ENCODE results near the gene SERPINA3. TPM values are rescaled to one million over a fixed set of nuclear protein-coding genes. Genes with fewer than 3 reads are reported as not detected.

SERPINA3 gene
- 100 to 1,000 TPM in 3 of 4 donors, 10 to 100 TPM in 1; 56.4 to 390 (median 216) TPM for total RNA-seq
- polyA plus RNA-seq, result 114 TPM
- long read RNA-seq, donor 1, transcript SERPINA3-201 (5 exons, 1,589 nt), result major isoform, 90 of 117 reads
- long read RNA-seq, donor 1, transcript SERPINA3-202 (5 exons, 1,581 nt), result minor isoform, 16 of 117 reads
- long read RNA-seq, donor 1, transcript SERPINA3-204 (3 exons, 2,420 nt), result minor isoform, 6 of 117 reads
- long read RNA-seq, donor 1, partial matches to known transcripts, result 2 of 117 reads
- long read RNA-seq, donor 1, other reads (novel, unspliced or antisense), result 2 of 117 reads
- long read RNA-seq, donor 2, transcript SERPINA3-202 (5 exons, 1,581 nt), result minor isoform, 12 of 53 reads
- long read RNA-seq, donor 2, transcript SERPINA3-201 (5 exons, 1,589 nt), result major isoform, 28 of 53 reads
- long read RNA-seq, donor 2, partial matches to known transcripts, result 12 of 53 reads
- long read RNA-seq, donor 2, other reads (novel, unspliced or antisense), result 0 of 53 reads
- long read RNA-seq, donor 3, transcript SERPINA3-201 (5 exons, 1,589 nt), result major isoform, 323 of 445 reads
- long read RNA-seq, donor 3, transcript SERPINA3-202 (5 exons, 1,581 nt), result minor isoform, 103 of 445 reads
- long read RNA-seq, donor 3, partial matches to known transcripts, result 4 of 445 reads
- long read RNA-seq, donor 3, other reads (novel, unspliced or antisense), result 7 of 445 reads
- long read RNA-seq, donor 4, transcript SERPINA3-201 (5 exons, 1,589 nt), result major isoform, 14 of 19 reads
- long read RNA-seq, donor 4, partial matches to known transcripts, result 3 of 19 reads
- long read RNA-seq, donor 4, other reads (novel, unspliced or antisense), result 0 of 19 reads

GRCh38 chr14:94612174-94612573 lies at the start of gene SERPINA3:
SERPINA3 (plus strand) TSS chr14:94612391; CDS start chr14:94614442, 2,051 bp downstream.
- peak within 1 kb of the TSS; percentile 30 for H3K4me3 ChIP-seq (ENCODE audit: low read length)
- no peaks in the 10 kb centered on the region for H3K9me3 ChIP-seq (ENCODE audit: control insufficient read depth, low read length)
- 39% methylated on average over 4 of the region's 4 CpGs for WGBS
- peak within 1 kb of the TSS; percentile 62 for H3K27ac ChIP-seq (ENCODE audit: low read length)
- H3K27me3 ChIP-seq (ENCODE audit: control insufficient read depth, insufficient read depth), result no peaks in the 10 kb centered on the region
- ATAC-seq (peak; percentile 71 to 74), DNase-seq (no peak)
- intact Hi-C loops (cut with DNase I), result no loop called here
- H3K4me1 ChIP-seq (ENCODE audit: control insufficient read depth, insufficient read depth, low read length), result no peaks in the 10 kb centered on the region

- intact Hi-C loops (cut with DNase I), result no loop called here
- ATAC-seq (no peak), DNase-seq (no peak)
- 88% methylated on average over 16 of the region's 16 CpGs for WGBS
- Histone ChIP-seq H3K27ac (ENCODE audit: low read length) (no peak overlapping the region), H3K27me3 (ENCODE audit: control insufficient read depth, insufficient read depth) (no peaks in the 10 kb centered on the region), H3K4me1 (ENCODE audit: control insufficient read depth, insufficient read depth, low read length) (no peaks in the 10 kb centered on the region), H3K4me3 (ENCODE audit: low read length) (no peak overlapping the region), H3K9me3 (ENCODE audit: control insufficient read depth, low read length) (no peaks in the 10 kb centered on the region)
These were observed 49.0 kb upstream of the SERPINA3 start for GRCh38 chr14:94562941-94563883.

GRCh38 chr14:94564381-94564780 lies 47.8 kb upstream of the SERPINA3 start:
- Histone ChIP-seq H3K9me3 (ENCODE audit: control insufficient read depth, low read length) (no peaks in the 10 kb centered on the region), H3K27ac (ENCODE audit: low read length) (no peak overlapping the region), H3K4me3 (ENCODE audit: low read length) (no peak overlapping the region), H3K4me1 (ENCODE audit: control insufficient read depth, insufficient read depth, low read length) (no peaks in the 10 kb centered on the region), H3K27me3 (ENCODE audit: control insufficient read depth, insufficient read depth) (no peaks in the 10 kb centered on the region)
- ATAC-seq, result no peak
- no peak for DNase-seq
- intact Hi-C loops (cut with DNase I), result no loop called here

GRCh38 chr14:94568186-94568585 lies 44.0 kb upstream of the SERPINA3 start:
- no peaks in the 10 kb centered on the region for H3K27me3 ChIP-seq (ENCODE audit: control insufficient read depth, insufficient read depth)
- DNase-seq (no peak), ATAC-seq (no peak)
- no peaks in the 10 kb centered on the region for H3K9me3 ChIP-seq (ENCODE audit: control insufficient read depth, low read length)
- H3K4me3 ChIP-seq (ENCODE audit: low read length), result no peak overlapping the region
- peaks cover 6% of the 10 kb centered on the region for H3K4me1 ChIP-seq (ENCODE audit: control insufficient read depth, insufficient read depth, low read length)
- no peak overlapping the region for H3K27ac ChIP-seq (ENCODE audit: low read length)
- WGBS, result 83% methylated on average over 9 of the region's 9 CpGs
- intact Hi-C loops (cut with DNase I), result no loop called here

- H3K27ac ChIP-seq (ENCODE audit: low read length), result no peak overlapping the region
- DNase-seq (no peak), ATAC-seq (no peak)
- H3K4me1 ChIP-seq (ENCODE audit: control insufficient read depth, insufficient read depth, low read length), result peaks cover 6% of the 10 kb centered on the region
- intact Hi-C loops (cut with DNase I), result no loop called here
- H3K27me3 ChIP-seq (ENCODE audit: control insufficient read depth, insufficient read depth), result no peaks in the 10 kb centered on the region
- H3K4me3 ChIP-seq (ENCODE audit: low read length), result no peak overlapping the region
- WGBS, result 87% methylated on average over 20 of the region's 20 CpGs
- H3K9me3 ChIP-seq (ENCODE audit: control insufficient read depth, low read length), result no peaks in the 10 kb centered on the region
These were observed 42.7 kb upstream of the SERPINA3 start for GRCh38 chr14:94569381-94570001.

GRCh38 chr14:94570002-94570400 lies 42.2 kb upstream of the SERPINA3 start:
- no peak for ATAC-seq
- intact Hi-C loops (cut with DNase I), result no loop called here

GRCh38 chr14:94570440-94570839 lies 41.8 kb upstream of the SERPINA3 start:
- Histone ChIP-seq H3K9me3 (ENCODE audit: control insufficient read depth, low read length) (no peaks in the 10 kb centered on the region), H3K4me3 (ENCODE audit: low read length) (no peak overlapping the region), H3K4me1 (ENCODE audit: control insufficient read depth, insufficient read depth, low read length) (peaks cover 6% of the 10 kb centered on the region), H3K27ac (ENCODE audit: low read length) (no peak overlapping the region), H3K27me3 (ENCODE audit: control insufficient read depth, insufficient read depth) (no peaks in the 10 kb centered on the region)
- DNase-seq (no peak), ATAC-seq (no peak)
- WGBS, result 70% methylated on average over 9 of the region's 9 CpGs
- intact Hi-C loops (cut with DNase I), result no loop called here

More at GRCh38 chr14:94570002-94570400, 42.2 kb upstream of the SERPINA3 start:
- DNase-seq, result no peak
- Histone ChIP-seq H3K27ac (ENCODE audit: low read length) (no peak overlapping the region), H3K27me3 (ENCODE audit: control insufficient read depth, insufficient read depth) (no peaks in the 10 kb centered on the region), H3K4me1 (ENCODE audit: control insufficient read depth, insufficient read depth, low read length) (peaks cover 6% of the 10 kb centered on the region), H3K9me3 (ENCODE audit: control insufficient read depth, low read length) (no peaks in the 10 kb centered on the region), H3K4me3 (ENCODE audit: low read length) (no peak overlapping the region)
- 87% methylated on average over 6 of the region's 6 CpGs for WGBS

GRCh38 chr14:94571395-94571794 lies 40.8 kb upstream of the SERPINA3 start:
- peaks cover 6% of the 10 kb centered on the region for H3K4me1 ChIP-seq (ENCODE audit: control insufficient read depth, insufficient read depth, low read length)
- no peaks in the 10 kb centered on the region for H3K9me3 ChIP-seq (ENCODE audit: control insufficient read depth, low read length)
- WGBS, result 43% methylated on average over 7 of the region's 7 CpGs
- ATAC-seq, result peak; percentile 62
- DNase-seq, result peak; percentile 52 to 78 (median 65)
- no peak overlapping the region for H3K4me3 ChIP-seq (ENCODE audit: low read length)
- no peaks in the 10 kb centered on the region for H3K27me3 ChIP-seq (ENCODE audit: control insufficient read depth, insufficient read depth)
- peak overlapping the region; percentile 54 for H3K27ac ChIP-seq (ENCODE audit: low read length)
- intact Hi-C loops (cut with DNase I), result no loop called here

- 76% methylated on average over 6 of the region's 6 CpGs for WGBS
- no peaks in the 10 kb centered on the region for H3K27me3 ChIP-seq (ENCODE audit: control insufficient read depth, insufficient read depth)
- no peak overlapping the region for H3K4me3 ChIP-seq (ENCODE audit: low read length)
- DNase-seq, result peak in 1 of 3 donors; percentile 31
- intact Hi-C loops (cut with DNase I), result no loop called here
- H3K9me3 ChIP-seq (ENCODE audit: control insufficient read depth, low read length), result no peaks in the 10 kb centered on the region
- peak overlapping the region; percentile 53 for H3K27ac ChIP-seq (ENCODE audit: low read length)
- H3K4me1 ChIP-seq (ENCODE audit: control insufficient read depth, insufficient read depth, low read length), result peaks cover 6% of the 10 kb centered on the region
- ATAC-seq, result peak; percentile 16 to 56
These were observed 40.2 kb upstream of the SERPINA3 start for GRCh38 chr14:94571950-94572349.

- H3K4me1 ChIP-seq (ENCODE audit: control insufficient read depth, insufficient read depth, low read length), result peaks cover 6% of the 10 kb centered on the region
- DNase-seq (no peak), ATAC-seq (no peak)
- no peaks in the 10 kb centered on the region for H3K9me3 ChIP-seq (ENCODE audit: control insufficient read depth, low read length)
- H3K4me3 ChIP-seq (ENCODE audit: low read length), result no peak overlapping the region
- intact Hi-C loops (cut with DNase I), result no loop called here
- 71% methylated on average over 7 of the region's 7 CpGs for WGBS
- H3K27me3 ChIP-seq (ENCODE audit: control insufficient read depth, insufficient read depth), result no peaks in the 10 kb centered on the region
- H3K27ac ChIP-seq (ENCODE audit: low read length), result no peak overlapping the region
These were observed 39.4 kb upstream of the SERPINA3 start for GRCh38 chr14:94572637-94573303.

All from right cardiac atrium (tissue), 5 donors.